GM21619 (cell line): ENCODE data around the gene ARPC2.
A peak's percentile ranks its signal among the peaks of the same experiment; 100 is the strongest.
"Not testable (repeated sequence)": the region's sequence is repeated elsewhere in the genome, so short reads cannot be mapped to it uniquely, and the experiment has no call there.

ENCODE experiments used
- ATAC-seq: cut with Tn5 transposase; IDR thresholded peaks from one replicate; pipeline ENCODE4 v1.9.1; 2021; ENCODE audit not compliant: unreplicated experiment

Gene ARPC2

DNA sequence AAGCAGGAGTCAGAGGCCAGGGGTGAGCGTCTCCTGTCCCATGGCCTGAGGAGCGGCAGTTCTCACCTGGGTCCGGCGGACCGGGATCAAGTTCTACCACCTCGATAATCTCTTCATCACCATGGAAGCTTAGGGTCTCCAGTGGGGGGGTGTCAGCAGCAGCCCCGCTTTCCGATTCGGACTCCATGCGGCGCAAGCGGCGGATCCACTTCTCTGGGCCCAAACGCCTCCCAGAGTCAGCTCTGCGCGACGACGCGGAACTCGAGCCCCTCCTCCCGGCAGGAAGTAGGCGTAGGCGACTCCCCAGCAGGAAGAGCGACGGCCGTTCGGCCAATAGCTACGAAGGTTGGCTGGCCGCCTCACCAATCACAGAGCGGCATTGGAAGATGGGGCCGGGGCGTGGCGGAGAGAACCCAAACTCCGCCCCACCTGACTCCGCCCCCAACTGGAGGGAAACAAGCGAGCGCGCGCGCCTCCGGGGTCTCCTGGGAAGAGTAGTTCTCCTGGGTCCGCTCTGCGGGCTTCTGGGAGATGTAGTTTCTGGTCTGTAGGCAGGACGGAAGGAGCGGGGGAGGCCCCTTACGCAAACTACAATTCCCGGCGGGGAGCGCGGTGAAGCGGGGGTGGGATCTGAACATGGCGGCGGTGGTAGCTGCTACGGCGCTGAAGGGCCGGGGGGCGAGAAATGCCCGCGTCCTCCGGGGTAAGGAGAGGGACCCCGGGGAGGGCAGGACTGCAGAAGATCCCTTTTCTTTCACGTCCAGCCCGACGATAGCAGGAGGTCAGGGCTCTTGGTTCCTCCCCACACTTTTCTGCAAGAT is 53.1 kb downstream of the ARPC2 start, which contains the start of the genes AAMP and PNKD:
Gene AAMP (minus strand): TSS at position 238 of the 821 bp plus-strand sequence. CDS start 51 bp downstream, at position 187.
Gene PNKD (plus strand): TSS at position 620 of the 821 bp plus-strand sequence. CDS start 17 bp downstream, at position 637.
- peak; percentile 88 for ATAC-seq

DNA sequence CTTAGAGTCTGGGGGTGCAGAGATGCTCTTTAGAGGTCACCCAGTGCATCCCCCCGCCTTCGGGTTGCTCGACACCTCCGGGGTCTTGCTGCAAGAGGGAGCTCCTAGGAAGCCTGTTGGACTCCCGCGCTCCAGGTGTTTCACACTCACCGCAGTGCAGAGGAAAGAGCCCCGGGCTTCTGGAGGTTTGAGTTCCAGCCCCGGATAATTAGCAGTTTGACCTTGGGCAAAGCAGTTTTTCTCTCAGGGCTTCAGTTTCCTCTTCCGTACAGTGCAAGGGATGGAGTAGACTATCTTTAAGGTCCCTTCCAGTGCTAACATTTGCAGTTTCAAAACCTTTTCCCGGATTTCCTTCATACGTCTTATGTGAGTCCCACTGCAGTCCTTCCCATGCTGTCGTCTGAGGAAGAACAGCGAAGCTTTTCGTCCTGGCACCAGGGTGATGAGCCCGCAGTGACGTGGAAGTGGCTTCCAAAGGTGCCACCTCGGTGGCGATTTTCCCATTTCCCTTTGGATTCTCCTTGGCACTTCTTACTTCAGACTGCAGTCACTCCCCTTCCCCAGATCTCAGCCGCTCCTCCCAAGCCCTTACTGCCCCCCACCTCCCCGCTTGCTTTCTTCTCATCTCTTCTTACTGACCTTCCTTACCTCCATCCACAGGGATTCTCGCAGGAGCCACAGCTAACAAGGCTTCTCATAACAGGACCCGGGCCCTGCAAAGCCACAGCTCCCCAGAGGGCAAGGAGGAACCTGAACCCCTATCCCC is 53.9 kb downstream of the ARPC2 start:
- ATAC-seq = no peak

DNA sequence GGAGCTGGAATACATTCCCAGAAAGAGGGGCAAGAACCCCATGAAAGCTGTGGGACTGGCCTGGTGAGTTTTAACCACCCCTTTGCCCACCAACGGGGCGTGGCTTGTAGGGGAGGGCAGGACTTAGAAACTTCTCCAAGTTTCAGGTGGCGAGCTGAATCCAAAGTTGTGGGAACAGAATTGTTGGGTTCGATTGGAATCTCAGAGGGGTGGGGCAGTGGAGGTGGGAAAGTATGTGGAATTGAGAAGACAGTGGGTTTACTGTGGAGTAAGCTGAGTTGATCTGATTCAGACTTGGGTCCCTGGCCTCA is 54.5 kb downstream of the ARPC2 start:
- ATAC-seq = no peak

DNA sequence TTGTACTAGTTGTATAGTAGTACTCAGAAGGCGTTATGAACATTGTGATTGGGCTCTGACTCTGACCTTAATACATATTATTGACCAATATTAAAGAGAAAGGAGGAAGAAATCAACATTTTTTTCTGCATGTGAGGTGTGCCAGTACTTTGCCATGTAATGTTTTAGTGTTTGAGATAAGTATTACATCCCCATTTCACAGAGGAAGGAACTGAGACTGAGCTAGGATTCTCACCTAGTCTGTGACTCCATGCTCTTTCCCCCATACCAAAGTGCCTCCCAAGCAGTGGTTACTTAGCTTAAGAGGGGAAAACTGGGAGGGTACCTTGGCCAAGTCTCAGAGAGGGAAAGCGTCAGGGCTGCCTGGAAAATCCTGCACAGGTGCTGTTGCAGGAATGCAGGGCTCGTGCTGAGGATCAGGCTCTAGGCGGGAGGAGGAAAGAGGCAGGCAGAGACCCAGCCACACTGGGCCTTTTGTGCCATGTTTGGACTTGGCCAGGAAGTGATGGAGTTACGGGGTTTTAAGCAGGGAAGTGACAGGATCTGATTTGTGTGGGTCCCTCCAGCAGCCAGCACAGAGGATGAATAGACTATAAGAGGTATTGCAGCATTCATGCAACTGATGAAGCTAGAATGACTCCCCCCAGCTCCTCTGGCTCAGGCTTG is 55.0 kb downstream of the ARPC2 start:
- ATAC-seq = no peak

DNA sequence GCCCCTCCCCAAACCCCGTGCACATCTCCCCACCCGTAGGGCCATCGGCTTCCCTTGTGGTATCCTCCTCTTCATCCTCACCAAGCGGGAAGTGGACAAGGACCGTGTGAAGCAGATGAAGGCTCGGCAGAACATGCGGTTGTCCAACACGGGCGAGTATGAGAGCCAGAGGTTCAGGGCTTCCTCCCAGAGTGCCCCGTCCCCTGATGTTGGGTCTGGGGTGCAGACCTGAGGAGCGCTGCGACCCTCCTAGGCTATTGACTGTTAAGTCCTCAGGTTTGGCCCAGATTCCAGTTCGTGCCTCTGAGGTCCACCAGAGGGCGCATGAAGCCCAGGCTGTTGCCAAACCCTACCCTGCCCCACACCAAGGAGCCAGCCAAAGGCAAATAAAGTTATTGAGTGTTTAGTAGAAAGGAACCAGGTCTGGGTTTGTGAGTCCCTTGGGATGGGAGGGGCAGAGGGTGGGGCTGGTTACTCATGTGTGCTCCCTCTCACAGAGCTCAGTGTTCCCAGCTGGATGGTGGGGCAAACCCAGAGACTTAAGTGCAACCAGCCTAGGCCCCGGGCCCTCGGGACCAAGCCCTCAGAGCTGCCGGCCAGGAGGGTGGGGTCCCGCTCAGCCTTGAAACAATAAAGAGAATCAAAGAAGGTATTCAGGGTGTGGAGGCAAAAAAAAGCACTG is 55.7 kb downstream of the ARPC2 start:
- ATAC-seq = peak; percentile 20

DNA sequence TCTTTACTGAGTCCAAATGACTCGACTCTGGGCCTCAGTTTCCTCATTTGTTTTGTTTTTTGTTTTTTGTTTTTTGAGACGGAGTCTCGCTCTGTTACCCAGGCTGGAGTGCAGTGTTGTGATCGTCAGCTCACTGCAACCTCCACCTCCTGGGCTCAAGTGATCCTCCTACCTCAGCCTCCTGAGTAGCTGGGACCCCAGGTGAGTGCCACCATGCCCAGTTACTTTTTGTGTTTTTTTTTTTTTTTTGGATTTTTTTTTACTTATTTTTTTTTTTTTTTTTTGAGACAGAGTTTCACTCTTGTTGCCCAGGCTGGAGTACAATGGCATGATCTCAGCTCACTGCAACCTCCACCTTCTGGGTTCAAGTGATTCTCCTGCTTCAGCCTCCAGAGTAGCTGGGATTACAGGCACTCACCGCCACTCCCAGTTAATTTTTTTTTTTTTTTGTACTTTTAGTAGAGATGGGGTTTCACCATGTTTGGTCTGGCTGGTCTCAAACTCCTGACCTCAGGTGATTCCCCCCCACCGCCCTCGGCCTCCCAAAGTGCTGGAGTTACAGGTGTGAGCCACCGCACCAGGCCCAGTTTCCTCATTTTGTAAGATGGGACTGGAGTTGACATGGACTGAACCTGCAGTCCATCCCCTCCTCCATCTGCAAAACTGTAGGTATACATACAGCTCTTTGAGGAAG is 56.4 kb downstream of the ARPC2 start:
- ATAC-seq = not testable (repeated sequence)

DNA sequence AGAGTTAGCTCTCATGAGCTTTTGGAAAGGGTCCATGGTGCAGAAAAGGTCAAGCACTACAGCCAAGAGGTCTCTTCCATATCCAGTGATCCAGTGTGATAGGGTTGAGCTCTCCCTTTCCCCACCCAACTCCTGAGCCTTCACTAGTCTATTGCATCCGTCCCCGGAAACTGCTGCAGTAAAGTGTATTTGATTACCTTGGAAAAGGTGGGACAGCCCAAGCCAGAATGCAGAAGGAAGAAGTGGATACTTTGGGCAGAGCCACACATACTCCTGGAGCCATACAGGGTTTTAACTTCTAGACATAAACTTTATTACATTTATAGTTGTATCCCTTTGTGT is 56.9 kb downstream of the ARPC2 start:
- ATAC-seq = no peak

DNA sequence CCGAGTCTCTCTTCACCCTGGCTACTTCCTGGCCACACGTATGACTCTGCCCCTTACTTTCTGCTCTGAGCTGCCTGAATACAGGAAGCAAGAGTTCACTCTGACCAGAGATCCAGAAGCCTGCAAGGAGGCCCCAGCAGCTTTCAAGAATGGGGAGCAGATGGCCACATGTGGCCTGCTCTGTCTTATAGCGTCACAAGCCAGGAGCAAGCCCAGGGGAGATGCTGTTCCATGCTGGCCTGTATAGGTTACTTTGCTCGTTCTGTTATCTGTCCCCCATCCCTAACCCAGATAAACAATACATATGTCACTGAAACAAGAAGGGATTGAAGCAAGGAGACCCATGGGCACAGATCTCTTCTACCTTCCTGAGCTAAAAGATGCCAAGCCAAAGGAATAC is 57.6 kb downstream of the ARPC2 start:
- ATAC-seq = no peak

DNA sequence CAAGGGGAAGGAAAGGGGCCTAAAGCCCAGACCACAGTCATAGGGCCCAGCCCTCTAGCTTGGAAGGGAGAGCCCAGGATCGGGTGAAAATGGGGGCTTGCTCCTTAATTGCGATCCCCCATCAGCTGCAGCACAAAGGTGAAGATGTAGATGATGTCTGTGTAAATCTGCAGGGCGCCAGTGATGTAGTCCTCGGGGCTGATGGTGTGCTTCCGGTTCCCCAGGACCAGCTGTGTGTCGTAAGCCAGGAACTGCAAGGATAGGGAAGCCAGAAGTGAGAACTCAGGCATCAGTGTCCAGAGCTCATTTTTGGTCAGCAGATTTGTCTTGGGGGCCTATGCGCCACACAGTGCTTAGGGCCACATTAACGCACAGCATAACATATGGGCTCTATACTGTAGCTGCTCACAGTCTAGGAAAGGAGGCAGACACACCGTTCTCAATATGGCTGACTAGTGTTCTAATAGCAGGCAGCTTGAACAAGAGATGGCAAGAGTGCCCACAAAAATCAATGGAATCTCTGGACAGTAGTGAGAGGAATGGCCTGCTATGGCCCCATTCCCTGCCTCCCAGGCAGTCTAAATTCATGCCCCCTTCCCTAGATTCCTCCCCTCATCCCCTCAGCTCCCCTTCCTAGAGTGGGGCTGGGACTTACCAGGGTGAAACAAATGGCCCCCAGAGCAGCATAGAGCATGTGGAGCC is 58.5 kb downstream of the ARPC2 start:
- ATAC-seq = no peak

DNA sequence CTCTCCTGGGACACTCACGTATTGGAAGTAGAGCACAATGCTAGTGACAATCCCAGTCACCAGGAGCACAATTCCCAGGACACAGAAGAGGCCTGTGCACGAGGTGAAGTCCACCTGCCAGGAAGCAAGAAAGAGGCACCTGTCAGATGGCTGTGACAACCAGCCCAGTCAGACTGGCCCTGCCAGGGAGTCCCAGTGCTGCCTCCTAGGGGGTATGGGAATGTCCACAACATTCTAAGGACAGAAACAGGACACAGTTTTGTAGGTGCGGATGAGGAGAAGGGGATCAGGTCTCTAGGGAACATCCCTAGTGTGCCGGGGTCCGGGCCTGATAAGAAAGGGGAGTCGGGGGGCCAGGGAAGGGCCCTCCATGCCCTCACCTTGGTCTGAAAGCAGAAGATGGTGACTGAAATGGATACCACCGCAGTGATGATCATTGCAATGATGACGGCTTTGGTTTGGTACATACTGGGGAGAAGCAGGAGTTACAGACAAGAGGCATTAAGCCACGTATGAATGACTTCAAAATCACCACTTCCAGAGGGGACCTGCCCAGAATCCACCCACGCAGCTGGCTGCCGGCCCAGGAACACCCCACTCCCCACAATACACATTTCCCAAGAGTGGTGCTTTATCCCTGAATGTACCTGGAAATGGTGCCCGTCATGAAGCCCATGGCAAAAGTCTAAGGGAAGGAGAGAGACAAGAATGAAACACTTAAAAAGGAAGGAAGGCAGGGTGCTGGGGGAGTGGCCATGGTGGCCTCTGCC is 60.2 kb downstream of the ARPC2 start:
- no peak for ATAC-seq

DNA sequence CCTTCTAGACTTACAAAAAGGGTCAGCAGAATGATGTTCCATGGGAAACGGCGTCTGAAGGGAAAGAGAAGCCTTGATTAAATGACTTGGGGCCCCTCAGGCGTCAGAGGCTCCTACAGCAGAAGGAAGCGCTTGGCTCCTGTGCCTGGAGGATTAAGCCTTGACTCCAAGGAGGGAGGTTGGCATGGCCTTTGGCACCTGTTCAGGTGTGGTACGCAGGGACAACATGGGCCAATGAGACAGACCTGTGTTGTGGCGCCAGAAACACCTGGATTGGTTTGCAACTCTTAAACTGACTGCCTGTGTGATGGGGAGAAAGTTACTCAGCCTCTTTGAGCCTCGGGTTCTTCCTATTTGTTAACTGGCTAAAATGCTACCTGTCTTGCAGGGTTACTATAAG is 60.9 kb downstream of the ARPC2 start:
- no peak for ATAC-seq

DNA sequence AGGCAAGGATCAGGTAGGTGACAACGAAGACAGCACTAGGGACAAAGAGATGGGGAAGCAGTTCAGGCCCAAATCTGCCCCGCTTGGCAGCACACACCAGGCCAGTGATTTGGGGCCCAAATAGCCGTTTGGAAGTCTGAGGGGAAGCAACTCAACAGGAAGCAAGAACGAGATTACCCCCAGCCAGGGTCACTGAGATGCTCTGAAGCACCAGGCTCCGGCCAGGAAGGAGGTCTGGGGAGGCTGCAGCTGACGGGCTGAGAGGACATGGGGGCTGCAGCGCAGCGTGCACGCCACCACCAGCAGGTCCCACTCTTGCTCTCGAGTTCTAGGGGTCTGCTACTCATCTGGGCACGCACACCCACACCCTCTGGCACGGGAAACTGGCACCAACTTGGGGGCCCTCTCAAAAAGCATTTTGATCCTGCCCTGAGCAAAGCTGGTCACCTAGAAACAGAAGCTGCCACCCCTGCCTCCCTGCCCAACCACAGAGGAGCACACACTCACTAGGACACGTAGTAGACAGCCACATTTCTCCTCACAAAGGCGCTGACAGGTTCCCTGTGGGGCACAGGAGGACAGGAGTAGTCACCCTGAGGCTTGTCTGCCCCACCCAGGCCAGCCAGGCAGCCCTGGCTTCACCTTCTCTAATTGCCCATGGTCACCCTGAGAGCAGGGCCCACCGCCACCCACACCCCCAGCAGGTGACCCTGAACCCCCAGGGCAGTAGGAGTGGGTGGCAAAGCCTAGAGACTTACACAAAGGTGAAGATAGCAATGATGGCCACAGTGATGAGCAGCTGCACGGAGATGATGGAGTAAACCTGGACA is 61.8 kb downstream of the ARPC2 start:
- no peak for ATAC-seq

DNA sequence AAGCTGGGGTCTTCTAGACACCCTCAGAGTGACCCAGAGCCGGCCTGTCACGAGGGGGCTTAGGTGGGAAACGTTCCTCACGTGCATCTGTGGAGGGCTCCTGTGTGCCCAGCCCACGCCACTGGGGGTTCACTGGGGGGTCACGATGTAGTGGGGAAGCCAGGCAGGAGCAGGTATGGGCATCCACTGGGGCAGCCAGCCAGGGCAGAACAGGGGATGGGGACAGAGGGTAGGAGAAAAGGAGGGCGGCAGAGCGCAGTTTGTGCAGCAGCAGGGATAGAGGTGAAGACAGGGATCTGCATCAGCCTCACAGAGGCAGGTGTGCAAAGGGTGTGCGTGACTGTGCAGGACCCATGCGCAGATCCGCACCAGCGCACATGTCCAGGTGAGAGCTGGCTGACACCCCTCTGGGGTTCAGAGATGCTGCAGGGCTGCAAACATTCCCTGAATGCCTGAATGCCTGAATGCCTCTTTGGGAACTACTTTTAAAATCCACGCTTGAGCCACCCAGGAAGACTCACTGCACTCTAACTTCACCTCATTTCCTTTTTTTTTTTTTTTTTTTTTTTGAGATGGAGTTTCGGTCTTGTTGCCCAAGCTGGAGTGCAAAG is 63.4 kb downstream of the ARPC2 start:
- ATAC-seq = no peak

DNA sequence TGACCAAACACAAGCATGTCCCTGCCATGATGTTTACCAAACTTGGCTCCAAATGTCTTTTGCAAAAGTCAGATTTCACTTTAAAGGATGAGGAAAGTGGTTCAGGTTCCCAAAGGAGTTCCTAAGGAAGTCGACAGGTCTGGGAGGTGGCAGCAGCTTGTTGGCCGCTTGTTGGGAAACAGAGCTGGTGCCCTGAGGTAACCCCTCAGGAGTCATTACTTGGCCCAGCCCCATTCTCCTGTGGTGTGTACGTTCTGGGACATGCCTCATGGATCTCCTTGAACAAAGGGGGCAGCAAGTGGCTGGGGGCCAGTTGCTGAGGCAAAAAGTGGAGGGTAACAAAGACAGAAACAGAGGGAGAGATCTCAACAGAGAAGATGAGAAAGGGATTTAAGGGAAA is 64.5 kb downstream of the ARPC2 start:
- no peak for ATAC-seq

DNA sequence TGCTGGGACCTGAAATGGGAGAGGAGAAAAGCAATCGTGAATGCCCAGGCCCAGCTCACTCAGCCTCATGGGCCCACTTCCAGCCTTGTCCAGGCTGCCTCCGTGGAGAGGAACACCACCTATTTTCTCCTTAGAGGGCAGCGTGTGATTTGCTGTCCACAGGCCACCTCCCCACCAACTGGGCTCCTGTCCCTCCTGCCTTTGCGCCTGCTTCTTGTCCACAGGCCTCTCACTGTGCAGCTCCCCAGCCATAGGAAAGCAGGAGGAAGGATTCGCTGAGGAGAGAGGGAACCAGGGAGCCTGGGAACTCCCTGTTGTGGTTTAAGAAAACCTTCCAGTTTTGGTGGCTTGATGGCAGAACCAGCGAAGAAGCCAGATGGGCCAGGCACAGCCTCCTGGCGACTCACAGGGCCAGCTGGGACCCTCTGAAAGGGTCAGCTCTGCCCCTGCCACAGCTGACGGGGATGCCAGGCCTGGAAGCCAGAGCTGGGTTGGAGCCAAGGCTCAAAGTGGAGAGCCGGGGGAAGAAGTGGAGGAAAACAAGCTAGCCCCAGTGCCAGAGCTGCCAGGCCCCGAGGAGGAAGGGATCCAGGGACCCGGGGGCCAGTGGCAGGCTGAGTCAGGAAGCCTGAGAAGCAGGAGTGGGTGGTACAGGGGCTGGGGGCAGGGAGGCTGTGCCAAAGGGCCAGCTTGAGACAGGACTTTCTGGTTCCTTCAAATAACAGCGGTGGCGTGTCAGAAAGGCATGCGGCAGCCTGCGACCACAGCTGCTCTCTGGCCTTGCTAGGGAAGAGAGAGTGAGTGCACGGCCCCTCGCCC is 65.4 kb downstream of the ARPC2 start:
- no peak for ATAC-seq

DNA sequence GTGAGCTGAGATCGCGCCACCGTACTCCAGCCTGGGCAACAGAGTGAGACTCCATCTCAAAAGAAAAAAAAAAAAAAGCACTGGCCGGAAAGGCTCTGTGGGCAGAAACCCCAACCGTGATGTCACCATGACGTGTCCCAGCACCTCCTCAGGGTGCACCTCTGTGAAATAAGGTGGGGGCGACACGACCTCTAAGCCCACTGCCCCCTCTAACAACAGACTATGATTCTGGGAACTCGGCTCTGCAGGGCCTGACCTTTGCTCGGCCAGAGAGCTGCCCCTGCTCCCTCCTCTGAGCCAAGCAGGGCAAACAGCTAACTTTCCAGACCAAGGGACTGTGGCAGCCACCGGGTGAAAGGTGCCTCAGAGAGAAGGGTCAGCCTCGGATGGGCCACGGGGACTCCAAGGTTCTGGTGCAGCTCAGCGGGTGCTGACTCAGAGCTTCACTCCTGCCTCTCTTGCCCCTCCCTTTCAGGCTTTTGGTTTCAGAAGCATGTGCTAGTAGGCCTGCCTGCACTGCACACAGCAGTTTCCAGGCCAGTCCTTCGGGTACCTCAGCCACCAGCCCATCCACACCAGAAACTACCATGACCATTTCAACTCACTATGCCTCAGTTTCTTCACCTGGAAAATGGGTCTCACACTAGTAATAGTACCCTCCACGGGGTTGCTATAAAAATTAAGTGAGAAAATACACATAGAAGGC is 67.3 kb downstream of the ARPC2 start:
- peak; percentile 44 for ATAC-seq

DNA sequence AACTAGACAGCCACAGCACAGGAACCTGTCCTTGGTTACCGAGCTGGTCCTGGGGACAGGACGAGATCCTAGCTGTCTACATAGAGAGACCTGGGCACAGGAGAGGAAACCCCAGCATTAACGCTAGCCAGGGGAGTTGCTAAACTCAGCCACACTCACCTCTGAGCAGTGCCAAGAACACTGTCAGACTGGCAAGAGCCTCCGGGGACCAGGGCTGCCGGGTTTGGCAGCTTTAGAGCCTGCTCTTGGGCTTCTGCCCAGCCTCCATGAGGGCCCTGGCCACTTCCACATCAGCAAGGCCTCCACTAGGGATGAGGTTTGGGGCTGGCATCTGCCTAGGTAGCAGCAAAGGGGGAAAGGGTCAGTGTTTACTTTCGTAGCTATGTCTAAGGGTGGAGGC is 68.6 kb downstream of the ARPC2 start:
- ATAC-seq = no peak
